ENCODE data around the gene MARCHF10.

The MARCHF10 gene

DNA sequence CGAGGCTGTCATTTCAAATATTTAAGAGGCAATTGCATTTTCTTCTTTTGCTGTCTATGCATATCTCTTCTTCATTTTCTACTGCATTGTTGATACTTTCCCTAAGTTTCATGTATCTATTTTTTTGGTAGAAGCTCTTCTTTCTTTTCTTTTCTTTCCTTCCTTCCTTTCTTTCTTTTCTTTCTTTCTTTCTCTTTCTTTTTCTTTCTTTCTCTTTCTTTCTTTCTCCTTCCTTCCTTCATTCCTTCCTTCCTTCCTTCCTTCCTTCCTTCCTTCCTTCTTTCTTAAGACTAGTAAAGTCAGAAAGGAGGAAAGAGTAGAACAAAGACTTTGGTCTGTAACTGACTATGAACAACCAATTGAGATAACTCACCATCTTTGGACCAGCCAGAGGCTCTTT, 146.8 kb downstream of the MARCHF10 start:
- Histone ChIP-seq H3K36me3 (ENCODE audit: insufficient read depth, low read length) (no peaks in the 10 kb centered on the region), H3K9ac (ENCODE audit: low read depth, low read length, poor library complexity, severe bottlenecking) (no peak overlapping the region), H3K9me2 (replicated peaks; ENCODE audit: low read depth, low read length) (no peaks in the 10 kb centered on the region), H2AFZ (ENCODE audit: low read length) (no peak overlapping the region), H3K4me2 (ENCODE audit: low read depth, low read length, poor library complexity, severe bottlenecking) (no peak overlapping the region), H3K79me2 (ENCODE audit: insufficient read depth, low read length) (no peaks in the 10 kb centered on the region), H4K20me1 (ENCODE audit: insufficient read depth, low read length, poor library complexity, severe bottlenecking) (no peaks in the 10 kb centered on the region), H3K9me3 (ENCODE audit: insufficient read depth, low read depth, low read length) (no peaks in the 10 kb centered on the region), H3K27me3 (ENCODE audit: insufficient read depth, low read length, poor library complexity, severe bottlenecking) (no peaks in the 10 kb centered on the region), H3K4me1 (ENCODE audit: insufficient read depth, low read length, poor library complexity, severe bottlenecking) (no peaks in the 10 kb centered on the region), H3K4me3 (ENCODE audit: low read length, poor library complexity, severe bottlenecking) (no peak overlapping the region), H3F3A (ENCODE audit: low read depth) (no peaks in the 10 kb centered on the region)
- TF ChIP-seq, protein P1, sequence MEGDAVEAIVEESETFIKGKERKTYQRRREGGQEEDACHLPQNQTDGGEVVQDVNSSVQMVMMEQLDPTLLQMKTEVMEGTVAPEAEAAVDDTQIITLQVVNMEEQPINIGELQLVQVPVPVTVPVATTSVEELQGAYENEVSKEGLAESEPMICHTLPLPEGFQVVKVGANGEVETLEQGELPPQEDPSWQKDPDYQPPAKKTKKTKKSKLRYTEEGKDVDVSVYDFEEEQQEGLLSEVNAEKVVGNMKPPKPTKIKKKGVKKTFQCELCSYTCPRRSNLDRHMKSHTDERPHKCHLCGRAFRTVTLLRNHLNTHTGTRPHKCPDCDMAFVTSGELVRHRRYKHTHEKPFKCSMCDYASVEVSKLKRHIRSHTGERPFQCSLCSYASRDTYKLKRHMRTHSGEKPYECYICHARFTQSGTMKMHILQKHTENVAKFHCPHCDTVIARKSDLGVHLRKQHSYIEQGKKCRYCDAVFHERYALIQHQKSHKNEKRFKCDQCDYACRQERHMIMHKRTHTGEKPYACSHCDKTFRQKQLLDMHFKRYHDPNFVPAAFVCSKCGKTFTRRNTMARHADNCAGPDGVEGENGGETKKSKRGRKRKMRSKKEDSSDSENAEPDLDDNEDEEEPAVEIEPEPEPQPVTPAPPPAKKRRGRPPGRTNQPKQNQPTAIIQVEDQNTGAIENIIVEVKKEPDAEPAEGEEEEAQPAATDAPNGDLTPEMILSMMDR (conservative IDR thresholded peaks at IDR 0.05; ENCODE audit: low read length): no peak
- no peak for TF ChIP-seq EZH2phosphoT487 (IDR thresholded peaks at IDR 0.05; ENCODE audit: borderline replicate concordance)

DNA sequence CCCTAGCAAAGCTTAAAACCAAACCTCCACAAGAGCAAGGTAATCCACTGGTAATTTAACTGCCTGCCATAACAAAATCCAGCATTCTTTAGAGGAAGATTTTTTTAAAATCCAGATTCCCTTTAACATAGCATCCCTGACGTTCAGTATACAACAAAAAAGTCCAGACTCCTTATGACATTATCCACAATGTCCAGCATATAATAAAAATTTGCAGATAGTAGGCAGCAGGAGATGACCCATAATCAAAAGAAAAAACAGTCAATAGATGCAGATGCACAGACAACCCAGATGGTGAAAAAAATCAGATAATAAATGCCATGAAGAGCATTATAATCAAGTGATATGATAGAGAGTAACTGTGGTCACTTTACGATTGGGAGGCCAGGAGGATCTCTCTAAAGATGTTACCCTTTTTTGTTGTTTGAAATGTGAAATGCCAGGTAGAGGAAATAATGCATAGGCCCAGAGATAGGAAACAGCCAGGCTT, 147.4 kb downstream of the MARCHF10 start:
- Histone ChIP-seq H3K4me2 (ENCODE audit: low read depth, low read length, poor library complexity, severe bottlenecking) (no peak overlapping the region), H3F3A (ENCODE audit: low read depth) (no peaks in the 10 kb centered on the region), H3K9me2 (replicated peaks; ENCODE audit: low read depth, low read length) (no peaks in the 10 kb centered on the region), H3K36me3 (ENCODE audit: insufficient read depth, low read length) (no peaks in the 10 kb centered on the region), H3K79me2 (ENCODE audit: insufficient read depth, low read length) (no peaks in the 10 kb centered on the region), H3K9ac (ENCODE audit: low read depth, low read length, poor library complexity, severe bottlenecking) (no peak overlapping the region), H4K20me1 (ENCODE audit: insufficient read depth, low read length, poor library complexity, severe bottlenecking) (no peaks in the 10 kb centered on the region), H3K9me3 (ENCODE audit: insufficient read depth, low read depth, low read length) (no peaks in the 10 kb centered on the region), H3K4me1 (ENCODE audit: insufficient read depth, low read length, poor library complexity, severe bottlenecking) (no peaks in the 10 kb centered on the region), H3K4me3 (ENCODE audit: low read length, poor library complexity, severe bottlenecking) (no peak overlapping the region), H3K27me3 (ENCODE audit: insufficient read depth, low read length, poor library complexity, severe bottlenecking) (no peaks in the 10 kb centered on the region), H2AFZ (ENCODE audit: low read length) (no peak overlapping the region)
- TF ChIP-seq EZH2phosphoT487 (IDR thresholded peaks at IDR 0.05; ENCODE audit: borderline replicate concordance): no peak
- TF ChIP-seq, protein P1 (conservative IDR thresholded peaks at IDR 0.05; ENCODE audit: low read length): no peak

DNA sequence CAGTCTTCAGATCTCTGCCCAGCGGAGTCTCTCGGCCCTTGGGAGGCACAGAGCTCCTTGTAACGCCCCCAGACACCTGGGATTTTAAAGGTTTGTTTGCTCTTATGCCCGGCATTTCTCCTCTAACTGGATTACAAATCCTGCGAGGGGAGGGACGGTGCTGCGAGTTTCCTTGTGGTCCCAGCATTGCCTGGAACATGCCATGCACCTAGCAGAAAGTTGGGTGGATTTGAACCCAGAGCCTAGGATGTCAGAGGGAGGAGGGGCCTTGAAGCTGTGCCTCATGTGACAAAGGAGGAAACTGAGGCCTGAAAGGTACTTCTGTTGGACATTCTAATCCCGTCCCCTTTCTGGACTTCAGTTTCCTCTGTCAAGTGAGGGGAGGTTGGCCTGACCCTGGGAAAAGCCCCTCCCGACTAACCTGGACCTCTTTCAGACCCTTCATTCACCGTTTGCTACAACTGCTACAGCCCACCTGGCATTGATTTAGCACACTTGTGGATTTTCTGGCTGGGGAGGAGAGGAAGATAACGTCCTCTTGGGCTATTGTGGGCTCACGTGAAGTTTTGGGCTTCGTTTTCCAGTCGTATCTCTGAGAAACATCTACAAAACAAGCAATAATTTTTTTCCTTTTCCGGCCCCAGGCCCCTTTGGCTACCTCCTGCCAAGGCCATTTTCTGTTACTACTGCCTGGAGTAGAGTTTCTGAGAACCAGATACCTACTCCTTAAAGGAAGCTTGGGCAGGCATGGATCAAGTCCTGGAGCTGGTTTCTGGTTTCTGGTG, 149.8 kb downstream of the MARCHF10 start:
- Histone ChIP-seq H3K9me3 (ENCODE audit: insufficient read depth, low read depth, low read length) (no peaks in the 10 kb centered on the region), H4K20me1 (ENCODE audit: insufficient read depth, low read length, poor library complexity, severe bottlenecking) (no peaks in the 10 kb centered on the region), H3K4me2 (ENCODE audit: low read depth, low read length, poor library complexity, severe bottlenecking) (no peak overlapping the region), H3K79me2 (ENCODE audit: insufficient read depth, low read length) (no peaks in the 10 kb centered on the region), H3F3A (ENCODE audit: low read depth) (no peaks in the 10 kb centered on the region), H3K9me2 (replicated peaks; ENCODE audit: low read depth, low read length) (no peaks in the 10 kb centered on the region), H3K4me1 (ENCODE audit: insufficient read depth, low read length, poor library complexity, severe bottlenecking) (no peaks in the 10 kb centered on the region), H3K9ac (ENCODE audit: low read depth, low read length, poor library complexity, severe bottlenecking) (no peak overlapping the region), H3K4me3 (ENCODE audit: low read length, poor library complexity, severe bottlenecking) (no peak overlapping the region), H3K27me3 (ENCODE audit: insufficient read depth, low read length, poor library complexity, severe bottlenecking) (no peaks in the 10 kb centered on the region), H3K36me3 (ENCODE audit: insufficient read depth, low read length) (no peaks in the 10 kb centered on the region), H2AFZ (ENCODE audit: low read length) (no peak overlapping the region)
- TF ChIP-seq, protein P1 (conservative IDR thresholded peaks at IDR 0.05; ENCODE audit: low read length): no peak
- TF ChIP-seq EZH2phosphoT487 (IDR thresholded peaks at IDR 0.05; ENCODE audit: borderline replicate concordance): no peak

Data from Loucy (cell line).